Measurements from ENCODE around the gene TBC1D1. TPM values are rescaled to one million over a fixed set of nuclear protein-coding genes. Genes with fewer than 3 reads are reported as not detected.

The TBC1D1 gene
- total RNA-seq, 1 experiment from 2014 or later = 97.0 TPM

DNA sequence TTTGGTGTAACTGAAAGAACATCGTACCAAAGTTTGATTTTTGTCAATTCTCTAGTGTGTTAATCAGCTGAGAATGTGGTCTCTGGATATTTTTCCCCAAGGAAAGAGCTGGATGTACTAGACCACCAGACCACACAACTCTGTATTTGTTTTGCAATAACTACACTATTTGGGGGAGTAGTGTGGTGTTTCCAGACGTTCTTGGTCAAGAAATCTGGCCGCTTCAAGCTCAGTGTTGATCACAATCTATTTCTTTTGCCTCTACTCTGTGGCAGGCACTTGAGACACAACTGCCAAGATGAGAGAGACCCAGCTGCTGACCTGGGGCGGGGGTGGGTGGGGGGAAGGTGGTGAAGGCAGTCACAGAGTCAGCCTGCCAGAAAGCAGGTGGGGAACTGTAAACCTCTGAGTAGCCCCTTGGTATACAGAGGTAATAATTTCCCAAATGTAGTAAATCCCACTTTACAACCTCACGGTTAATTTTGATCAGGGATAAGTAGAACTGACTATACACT lies 99.9 kb downstream of the TBC1D1 start:
- DNase-seq (ENCODE audit: low spot score) = no peak

- DNase-seq (ENCODE audit: low spot score) = no peak
These were observed 100.9 kb downstream of the TBC1D1 start for GRCh38 chr4:37991623-37992410.

GRCh38 chr4:37993806-37994205 lies 102.9 kb downstream of the TBC1D1 start:
- DNase-seq (ENCODE audit: low spot score) = no peak

- no peak for DNase-seq (ENCODE audit: low spot score)
These were observed 103.7 kb downstream of the TBC1D1 start for GRCh38 chr4:37994569-37994968.

DNA sequence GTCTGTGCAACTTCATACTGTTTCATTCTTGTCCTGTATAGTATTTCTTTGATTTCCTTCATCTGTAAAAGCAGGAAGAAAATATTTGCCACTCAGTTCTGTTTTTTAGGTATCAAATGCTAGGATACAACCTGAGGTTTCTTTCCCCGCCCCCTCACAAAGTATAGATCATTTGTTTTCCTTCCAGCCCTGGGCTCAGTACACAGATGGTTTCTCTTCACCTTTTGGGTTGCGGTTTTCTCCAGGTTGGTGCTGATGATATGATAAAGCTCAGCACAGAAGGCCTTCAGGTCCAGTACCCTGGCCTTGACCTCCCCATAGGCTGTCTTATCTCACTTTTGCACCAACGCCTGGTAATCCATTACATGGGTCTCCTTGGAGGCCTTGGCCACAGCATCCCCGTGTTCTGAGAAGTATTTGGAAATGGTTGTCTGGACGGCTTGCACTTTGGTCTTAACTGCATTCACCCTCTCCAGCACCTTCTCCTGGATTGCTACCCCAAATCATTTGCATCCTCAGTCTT lies 104.5 kb downstream of the TBC1D1 start:
- no peak for DNase-seq (ENCODE audit: low spot score)

- no peak for DNase-seq (ENCODE audit: low spot score)
These were observed 105.3 kb downstream of the TBC1D1 start for GRCh38 chr4:37995981-37996775.

- no peak for DNase-seq (ENCODE audit: low spot score)
These were observed 107.3 kb downstream of the TBC1D1 start for GRCh38 chr4:37998226-37998625.

DNA sequence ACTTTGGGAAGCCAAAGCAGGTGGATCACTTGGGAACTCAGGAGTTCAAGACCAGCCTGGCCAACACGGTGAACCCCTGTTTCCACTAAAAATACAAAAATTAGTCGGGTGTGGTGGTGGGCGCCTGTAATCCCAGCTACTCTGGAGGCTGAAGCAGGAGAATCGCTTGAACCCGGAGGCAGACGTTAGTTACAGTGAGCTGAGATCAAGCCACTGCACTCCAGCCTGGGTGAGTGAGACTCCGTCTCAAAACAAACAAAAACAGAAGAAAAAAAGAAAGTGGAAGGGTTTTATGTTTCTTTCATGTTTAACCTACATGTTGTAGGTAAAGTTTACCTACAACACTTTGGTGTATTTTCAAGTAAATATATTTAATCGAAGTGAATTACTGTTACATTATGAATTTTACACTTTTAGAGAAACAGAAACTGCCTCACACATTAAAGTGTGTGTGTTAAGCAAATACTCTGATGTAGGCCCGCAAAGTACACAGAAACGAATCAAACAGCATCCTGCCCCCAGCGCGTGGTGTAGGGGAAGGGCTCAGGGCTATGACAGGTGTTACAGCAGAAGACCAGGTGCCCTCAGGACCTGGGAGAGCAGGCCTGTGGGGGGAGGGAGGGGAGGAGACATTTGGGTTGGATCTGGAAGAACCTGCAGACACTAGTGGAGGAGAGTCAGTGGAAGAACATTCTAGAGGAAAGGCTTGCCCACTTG lies 108.3 kb downstream of the TBC1D1 start:
- DNase-seq (ENCODE audit: low spot score) = no peak

DNA sequence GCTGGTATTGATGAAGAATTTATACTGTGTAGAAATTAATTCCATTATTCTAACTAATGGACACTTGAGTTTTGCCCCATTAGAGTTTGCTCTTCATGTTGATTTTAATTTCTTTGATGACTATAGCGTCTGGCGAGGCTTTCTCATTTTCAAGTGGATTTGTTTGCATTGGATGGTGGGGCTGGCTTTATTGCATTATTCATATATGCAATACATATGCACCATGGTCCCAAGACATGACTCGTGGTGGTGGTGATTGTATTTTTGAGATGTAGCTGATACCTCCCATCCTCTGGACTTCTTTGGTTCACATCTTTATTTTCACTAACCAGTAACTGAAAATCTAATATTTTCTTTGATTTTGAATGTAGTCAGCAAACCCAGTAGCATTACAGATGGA lies 109.1 kb downstream of the TBC1D1 start:
- DNase-seq (ENCODE audit: low spot score) = no peak

DNA sequence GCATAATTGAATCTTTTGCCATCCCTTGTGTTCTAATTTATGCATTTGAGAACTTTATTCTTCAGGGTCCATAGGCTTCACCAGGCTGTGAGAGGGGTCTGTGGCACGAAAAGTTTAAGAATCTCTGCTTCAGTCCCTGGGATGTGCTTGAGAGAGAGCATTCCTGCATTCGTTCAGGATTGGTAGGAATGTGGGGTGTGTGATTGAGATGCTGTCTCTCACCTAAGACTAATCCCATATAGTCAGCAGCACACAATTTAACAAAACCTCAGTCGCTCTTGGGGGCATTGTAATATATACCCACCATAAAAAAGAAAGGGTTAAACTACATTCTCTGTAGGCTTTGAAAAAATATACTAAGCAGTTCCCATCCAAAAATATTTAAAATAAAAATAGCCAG lies 111.0 kb downstream of the TBC1D1 start:
- DNase-seq (ENCODE audit: low spot score) = no peak

DNA sequence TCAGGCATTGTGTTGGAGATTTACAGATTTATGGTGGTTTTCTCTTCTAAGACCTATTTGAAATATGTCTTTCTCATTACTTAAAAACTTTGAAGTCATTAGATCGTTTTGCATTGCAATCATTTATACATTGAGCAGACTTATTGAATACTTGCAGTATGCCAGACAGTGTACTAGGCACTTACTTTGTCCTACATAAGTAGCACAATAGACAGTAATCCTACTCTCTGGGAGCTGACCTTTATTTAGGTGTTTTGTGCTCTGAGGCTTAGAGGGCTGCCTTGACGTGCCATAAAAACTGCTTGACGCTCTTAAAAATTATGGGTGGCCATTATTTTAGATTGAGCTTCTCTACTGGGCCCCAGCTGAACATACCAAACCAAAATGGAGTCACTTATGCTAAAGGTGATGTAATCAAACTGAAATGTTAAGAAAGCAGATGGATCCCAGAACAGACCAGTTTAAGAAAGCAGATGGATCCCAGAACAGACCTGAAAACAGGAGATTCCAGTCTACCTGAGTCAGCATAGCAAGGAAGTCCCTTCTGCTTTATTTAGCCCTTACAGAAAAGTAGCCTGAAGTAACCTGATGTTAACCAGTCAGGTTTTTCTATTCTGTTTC lies 111.7 kb downstream of the TBC1D1 start:
- peak; percentile 29 for DNase-seq (ENCODE audit: low spot score)

DNA sequence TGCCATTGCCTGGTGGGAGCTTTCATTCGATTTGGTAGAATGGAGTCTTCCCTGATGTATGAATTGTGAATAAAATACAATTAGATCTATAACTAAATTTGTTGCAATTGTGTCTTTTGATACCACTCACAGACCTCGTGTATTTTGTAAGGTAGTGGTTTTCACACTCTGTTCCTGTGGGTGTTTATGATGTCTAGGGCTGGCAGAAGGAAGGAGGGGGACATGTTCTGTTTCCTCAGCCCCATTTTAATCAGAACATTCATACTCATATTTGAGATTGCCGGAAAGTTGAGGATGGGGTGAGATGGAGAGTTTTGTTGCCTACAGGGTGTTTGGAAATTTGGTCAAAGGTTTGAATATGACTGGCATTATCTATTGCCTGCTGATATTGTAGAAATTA lies 112.2 kb downstream of the TBC1D1 start:
- DNase-seq (ENCODE audit: low spot score) = no peak

GRCh38 chr4:38003628-38004027 lies 112.7 kb downstream of the TBC1D1 start:
- no peak for DNase-seq (ENCODE audit: low spot score)

- DNase-seq (ENCODE audit: low spot score) = no peak
These were observed 113.2 kb downstream of the TBC1D1 start for GRCh38 chr4:38004062-38004461.

GRCh38 chr4:38004887-38005286 lies 114.0 kb downstream of the TBC1D1 start:
- no peak for DNase-seq (ENCODE audit: low spot score)

DNA sequence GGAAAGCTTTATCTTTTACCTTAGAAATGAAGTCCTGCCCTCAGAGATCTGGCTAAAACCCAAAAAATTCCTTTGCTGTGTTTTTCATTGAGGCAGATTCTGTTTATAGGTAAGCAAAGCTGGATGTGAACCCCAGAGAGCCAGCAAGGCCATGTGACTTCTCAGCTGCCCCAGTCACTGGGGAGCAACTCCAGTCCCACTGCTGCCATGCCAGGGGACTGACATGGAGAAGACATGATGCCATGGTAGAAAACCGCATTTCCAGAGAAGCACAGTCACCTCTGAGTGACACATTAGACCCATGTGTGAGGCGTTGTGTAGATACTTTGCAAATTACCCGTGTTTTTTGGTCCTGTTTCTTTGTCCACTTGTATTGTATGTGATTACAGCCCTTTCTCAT lies 114.8 kb downstream of the TBC1D1 start:
- DNase-seq (ENCODE audit: low spot score) = no peak

GRCh38 chr4:38007645-38008044 lies 116.8 kb downstream of the TBC1D1 start:
- DNase-seq (ENCODE audit: low spot score) = no peak

GRCh38 chr4:38008571-38009021 lies 117.7 kb downstream of the TBC1D1 start:
- no peak for DNase-seq (ENCODE audit: low spot score)

- no peak for DNase-seq (ENCODE audit: low spot score)
These were observed 118.5 kb downstream of the TBC1D1 start for GRCh38 chr4:38009421-38009820.

- DNase-seq (ENCODE audit: low spot score) = no peak
These were observed 119.1 kb downstream of the TBC1D1 start for GRCh38 chr4:38009949-38010348.

- no peak for DNase-seq (ENCODE audit: low spot score)
These were observed 120.8 kb downstream of the TBC1D1 start for GRCh38 chr4:38011511-38012162.

All from A172 (cell line).